SJSA1 (cell line): ENCODE results near the gene RBM39. TPM values are rescaled to one million over a fixed set of nuclear protein-coding genes. Genes with fewer than 3 reads are reported as not detected.

Source experiments
- DNase-seq, 2 experiments: peaks; one replicate each; pipeline ENCODE4 v3.0.0-alpha.2; 2015 to 2020; ENCODE audit warnings: low spot score in 2 of 2, low read depth in 1 of 2
- H3K27ac ChIP-seq: fragments of 250-450 bp; sonication (Bioruptor Pico); 2 replicates; pipeline ENCODE4 v1.5.1; 2020; ENCODE audit warnings: mild to moderate bottlenecking, moderate library complexity
- H3K27me3 ChIP-seq: fragments of 250-450 bp; sonication (Bioruptor Pico); replicated peaks from 2 replicates; pipeline ENCODE4 v1.5.1; 2020; ENCODE audit warnings: mild to moderate bottlenecking, moderate library complexity
- H3K36me3 ChIP-seq: fragments of 250-450 bp; sonication (Bioruptor Pico); 2 replicates; pipeline ENCODE4 v1.5.1; 2020; ENCODE audit warnings: mild to moderate bottlenecking
- H3K4me1 ChIP-seq: fragments of 250-450 bp; sonication (Bioruptor Pico); replicated peaks from 2 replicates; pipeline ENCODE4 v1.6.1; 2021; ENCODE audit warnings: mild to moderate bottlenecking
- H3K4me3 ChIP-seq: fragments of 250-450 bp; sonication (Bioruptor Pico); 2 replicates; pipeline ENCODE4 v1.5.1; 2020; ENCODE audit warnings: mild to moderate bottlenecking
- H3K9me3 ChIP-seq: fragments of 250-450 bp; sonication (Bioruptor Pico); replicated peaks from 2 replicates; pipeline ENCODE4 v1.5.1; 2020; ENCODE audit warnings: mild to moderate bottlenecking
- total RNA-seq: library from RNA; depleted of rRNA; stranded (reverse); fragments of >200 nt; shearing (Covaris generic); gene quantifications from 2 replicates; pipeline ENCODE4 v1.2.3, GENCODE V29; 2014; rRNA removed

The RBM39 gene
- total RNA-seq, 1 experiment from 2014 or later = 277 TPM

DNA sequence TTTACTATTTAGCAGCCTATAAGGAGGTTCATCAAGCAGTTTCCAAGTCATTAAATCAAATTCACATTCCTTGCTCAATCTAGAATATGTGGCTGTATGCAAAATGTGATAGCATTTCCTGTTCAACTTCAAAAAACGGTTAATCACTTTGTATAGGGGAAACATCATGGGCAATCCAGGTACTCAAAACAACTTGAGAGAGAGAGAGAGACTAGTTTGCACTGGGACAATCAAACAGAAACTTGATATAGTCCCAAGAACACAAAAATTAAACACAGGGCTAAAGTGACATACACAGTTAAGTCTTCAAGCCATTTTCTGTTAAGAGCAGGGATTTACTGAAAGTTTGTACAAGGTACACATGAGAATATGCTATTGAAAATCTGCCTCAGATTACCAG is 84.8 kb downstream of the RBM39 start:
- no peak for DNase-seq
- Histone ChIP-seq H3K36me3 (peaks cover 62% of the 10 kb centered on the region), H3K4me3 (no peak overlapping the region), H3K27ac (no peak overlapping the region), H3K27me3 (no peaks in the 10 kb centered on the region), H3K4me1 (peaks cover 19% of the 10 kb centered on the region), H3K9me3 (no peaks in the 10 kb centered on the region)

DNA sequence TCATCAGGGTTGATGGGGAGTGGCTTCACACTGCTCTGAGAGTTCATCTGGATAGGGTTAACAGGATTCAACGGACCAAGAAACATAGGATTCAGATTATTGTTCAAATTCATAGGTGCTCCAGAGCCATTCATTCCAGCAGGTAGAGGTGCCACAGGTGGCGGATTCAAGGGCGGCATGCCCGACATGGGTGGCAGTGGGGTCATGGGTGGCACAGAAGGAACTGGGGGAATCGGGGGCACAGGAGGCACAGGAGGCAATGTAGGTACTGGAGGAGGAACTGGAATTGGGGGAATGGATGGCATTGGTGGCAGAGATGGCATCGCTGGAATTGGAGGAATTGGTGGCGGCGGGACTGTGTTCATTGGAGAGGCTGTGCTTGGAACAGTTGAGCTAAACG is 87.6 kb downstream of the RBM39 start:
- Histone ChIP-seq H3K27ac (no peak overlapping the region), H3K4me1 (no peaks in the 10 kb centered on the region), H3K4me3 (no peak overlapping the region), H3K9me3 (no peaks in the 10 kb centered on the region), H3K27me3 (no peaks in the 10 kb centered on the region), H3K36me3 (peaks cover 79% of the 10 kb centered on the region)
- DNase-seq = no peak

DNA sequence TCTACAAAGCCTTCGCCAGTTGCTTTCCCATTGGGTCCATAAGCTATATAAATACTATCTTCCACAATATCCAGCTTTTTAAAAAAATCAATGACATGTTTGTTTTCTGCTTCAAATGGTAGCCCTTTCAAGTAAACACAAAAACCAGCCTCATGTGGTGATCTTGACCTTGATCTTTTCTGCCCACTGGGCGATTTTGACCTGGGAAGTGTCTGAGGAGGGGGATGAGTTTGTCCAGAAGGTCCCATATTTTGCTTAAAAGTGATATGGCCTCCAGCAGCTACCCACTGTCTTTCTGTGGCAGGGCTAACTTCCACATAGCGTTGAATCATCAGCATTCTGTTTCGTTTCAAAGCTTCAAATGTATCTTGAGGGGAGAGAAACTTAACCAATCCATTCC is 88.2 kb downstream of the RBM39 start:
- Histone ChIP-seq H3K4me1 (no peaks in the 10 kb centered on the region), H3K9me3 (no peaks in the 10 kb centered on the region), H3K36me3 (peaks cover 79% of the 10 kb centered on the region), H3K27ac (no peak overlapping the region), H3K27me3 (no peaks in the 10 kb centered on the region), H3K4me3 (no peak overlapping the region)
- DNase-seq = no peak

Other genes starting within 250 kb of the RBM39 start
- not detected in 2 replicates for gene C20orf173, start 212.6 kb downstream of the RBM39 start, total RNA-seq
- 273 and 290 TPM in 2 replicates for gene ERGIC3, start 200.2 kb downstream of the RBM39 start, total RNA-seq
- 0.87 TPM in 1 of 2 replicates, not detected in the other for gene SPAG4, start 126.4 kb downstream of the RBM39 start, total RNA-seq
- 122 and 162 TPM in 2 replicates for gene CPNE1, start 77.4 kb downstream of the RBM39 start, total RNA-seq
- gene RBM12, start 77.4 kb downstream of the RBM39 start, total RNA-seq = 59.2 and 64.1 TPM in 2 replicates
- 13.3 and 24.7 TPM in 2 replicates for gene NFS1, start 42.9 kb downstream of the RBM39 start, total RNA-seq
- gene ROMO1, start 42.9 kb downstream of the RBM39 start, total RNA-seq = 288 and 554 TPM in 2 replicates
- 16.7 and 24.1 TPM in 2 replicates for gene PHF20, start 29.8 kb upstream of the RBM39 start, total RNA-seq
- gene SCAND1, start 212.2 kb upstream of the RBM39 start, total RNA-seq = 88.1 and 123 TPM in 2 replicates
- 3.6 TPM in 2 replicates for gene CNBD2, start 226.3 kb upstream of the RBM39 start, total RNA-seq